Ectodermal cell (in vitro differentiated cells): ENCODE measurements around the gene NPHP4.

Experiments used
- H3K27ac ChIP-seq: 2 replicates; pipeline ENCODE4 v1.7.0; 2013; ENCODE audit warnings: mild to moderate bottlenecking, low read depth, low read length; ENCODE audit not compliant: insufficient read depth, poor library complexity, severe bottlenecking
- H3K27me3 ChIP-seq: 2 replicates; pipeline ENCODE4 v1.7.0; 2013; ENCODE audit warnings: mild to moderate bottlenecking, low read length; ENCODE audit not compliant: insufficient read depth, control insufficient read depth, poor library complexity, severe bottlenecking
- H3K36me3 ChIP-seq: one replicate; pipeline ENCODE4 v1.7.0; 2013; ENCODE audit warnings: low read length; ENCODE audit not compliant: control insufficient read depth, insufficient read depth
- H3K4me1 ChIP-seq: one replicate; pipeline ENCODE4 v1.7.0; 2013; ENCODE audit warnings: low read length; ENCODE audit not compliant: control insufficient read depth, insufficient read depth
- H3K4me3 ChIP-seq: 2 replicates; pipeline ENCODE4 v1.7.0; 2013; ENCODE audit warnings: low read depth, low read length, control low read depth; ENCODE audit not compliant: insufficient read depth
- H3K9me3 ChIP-seq: 2 replicates; pipeline ENCODE4 v1.7.0; 2013; ENCODE audit warnings: mild to moderate bottlenecking, low read length, moderate library complexity; ENCODE audit not compliant: control insufficient read depth
- WGBS, 2 experiments: methylation state at CpG; one replicate each; pipeline ENCODE4 v1.1.7; 2013; ENCODE audit warnings: missing lambda C conversion rate in 2 of 2; 5-methylcytosine and 5-hydroxymethylcytosine counted together

Gene NPHP4

GRCh38 chr1:5971471-5972197 lies 20.6 kb downstream of the NPHP4 start:
- Histone ChIP-seq H3K9me3 (no peaks in the 10 kb centered on the region), H3K36me3 (peaks cover 3% of the 10 kb centered on the region), H3K4me1 (no peaks in the 10 kb centered on the region), H3K27me3 (no peaks in the 10 kb centered on the region), H3K4me3 (no peak overlapping the region), H3K27ac (no peak overlapping the region)
- WGBS, 2 experiments: 94 to 95% methylated on average over 22 of the region's 22 CpGs

- WGBS, 2 experiments: 90 to 93% methylated on average over 12 of the region's 13 CpGs
- H3K36me3 ChIP-seq: no peaks in the 10 kb centered on the region
- H3K9me3 ChIP-seq: no peaks in the 10 kb centered on the region
Observed at GRCh38 chr1:5970610-5971273, 21.5 kb downstream of the NPHP4 start.

GRCh38 chr1:5969168-5969567 lies 23.1 kb downstream of the NPHP4 start:
- Histone ChIP-seq H3K9me3 (no peaks in the 10 kb centered on the region), H3K4me3 (no peak overlapping the region), H3K27me3 (no peaks in the 10 kb centered on the region), H3K36me3 (no peaks in the 10 kb centered on the region), H3K27ac (no peak overlapping the region), H3K4me1 (no peaks in the 10 kb centered on the region)
- 92 to 98% methylated on average over 10 of the region's 10 CpGs for WGBS, 2 experiments

More at GRCh38 chr1:5970610-5971273, 21.5 kb downstream of the NPHP4 start:
- H3K4me1 ChIP-seq: no peaks in the 10 kb centered on the region
- H3K4me3 ChIP-seq: no peak overlapping the region
- no peak overlapping the region for H3K27ac ChIP-seq
- no peaks in the 10 kb centered on the region for H3K27me3 ChIP-seq

GRCh38 chr1:5968161-5968736 lies 24.0 kb downstream of the NPHP4 start:
- no peak overlapping the region for H3K4me3 ChIP-seq
- H3K4me1 ChIP-seq: no peaks in the 10 kb centered on the region
- no peaks in the 10 kb centered on the region for H3K36me3 ChIP-seq
- WGBS, 2 experiments: 91 to 95% methylated on average over 11 of the region's 11 CpGs
- H3K9me3 ChIP-seq: no peaks in the 10 kb centered on the region
- H3K27me3 ChIP-seq: no peaks in the 10 kb centered on the region
- no peak overlapping the region for H3K27ac ChIP-seq

GRCh38 chr1:5967351-5968160 lies 24.7 kb downstream of the NPHP4 start:
- H3K27ac ChIP-seq: no peak overlapping the region
- H3K4me1 ChIP-seq: no peaks in the 10 kb centered on the region
- no peaks in the 10 kb centered on the region for H3K9me3 ChIP-seq
- whole genome bisulfite sequencing, 2 experiments: 91 to 92% methylated on average over 23 of the region's 23 CpGs
- H3K4me3 ChIP-seq: no peak overlapping the region
- no peaks in the 10 kb centered on the region for H3K27me3 ChIP-seq
- peaks cover 3% of the 10 kb centered on the region for H3K36me3 ChIP-seq

- Histone ChIP-seq H3K27ac (no peak overlapping the region), H3K4me1 (no peaks in the 10 kb centered on the region), H3K36me3 (peaks cover 5% of the 10 kb centered on the region), H3K27me3 (no peaks in the 10 kb centered on the region), H3K9me3 (no peaks in the 10 kb centered on the region), H3K4me3 (no peak overlapping the region)
- WGBS, 2 experiments: 79 to 83% methylated on average over 17 of the region's 17 CpGs
Observed at GRCh38 chr1:5966543-5967205, 25.6 kb downstream of the NPHP4 start.

GRCh38 chr1:5965586-5966131 lies 26.6 kb downstream of the NPHP4 start:
- Histone ChIP-seq H3K36me3 (peaks cover 8% of the 10 kb centered on the region), H3K27ac (no peak overlapping the region), H3K9me3 (no peaks in the 10 kb centered on the region), H3K4me1 (no peaks in the 10 kb centered on the region), H3K4me3 (no peak overlapping the region), H3K27me3 (no peaks in the 10 kb centered on the region)
- 89 to 91% methylated on average over 16 of the region's 16 CpGs for WGBS, 2 experiments

GRCh38 chr1:5962265-5963105 lies 29.7 kb downstream of the NPHP4 start:
- peaks cover 8% of the 10 kb centered on the region for H3K36me3 ChIP-seq
- H3K27me3 ChIP-seq: no peaks in the 10 kb centered on the region
- H3K9me3 ChIP-seq: no peaks in the 10 kb centered on the region
- no peak overlapping the region for H3K27ac ChIP-seq
- H3K4me3 ChIP-seq: no peak overlapping the region
- no peaks in the 10 kb centered on the region for H3K4me1 ChIP-seq
- 91 to 92% methylated on average over 23 to 24 of the region's 24 CpGs for WGBS, 2 experiments

- H3K4me1 ChIP-seq: no peaks in the 10 kb centered on the region
- H3K36me3 ChIP-seq: peaks cover 8% of the 10 kb centered on the region
- no peaks in the 10 kb centered on the region for H3K9me3 ChIP-seq
- H3K27me3 ChIP-seq: no peaks in the 10 kb centered on the region
- H3K27ac ChIP-seq: no peak overlapping the region
- no peak overlapping the region for H3K4me3 ChIP-seq
- 94 to 95% methylated on average over 11 of the region's 11 CpGs for WGBS, 2 experiments
Observed at GRCh38 chr1:5961601-5962000, 30.6 kb downstream of the NPHP4 start.
